Neural crest cell (in vitro differentiated cells): ENCODE results near the gene R3HDML. TPM values are rescaled to one million over a fixed set of nuclear protein-coding genes. Genes with fewer than 3 reads are reported as not detected.

Experiments
- DNase-seq: peaks from one replicate; pipeline ENCODE4 v3.0.0; 2021; ENCODE audit warnings: low read depth, mixed read lengths, low spot score
- H3K27ac Mint-ChIP-seq: one replicate; pipeline ENCODE4 v1.8.0; 2021; ENCODE audit warnings: mild to moderate bottlenecking, mixed read lengths; ENCODE audit not compliant: unreplicated experiment
- H3K27me3 Mint-ChIP-seq: 2 replicates; pipeline ENCODE4 v1.8.0; 2021; ENCODE audit warnings: low read depth, mild to moderate bottlenecking, mixed read lengths
- H3K36me3 Mint-ChIP-seq: 2 replicates; pipeline ENCODE4 v1.8.0; 2021; ENCODE audit warnings: low read depth, mild to moderate bottlenecking, mixed read lengths
- H3K4me1 Mint-ChIP-seq: 2 replicates; pipeline ENCODE4 v1.8.0; 2021; ENCODE audit warnings: mixed read lengths
- H3K4me3 Mint-ChIP-seq: one replicate; pipeline ENCODE4 v1.8.0; 2021; ENCODE audit warnings: mild to moderate bottlenecking, mixed read lengths
- H3K9me3 Mint-ChIP-seq: 2 replicates; pipeline ENCODE4 v1.8.0; 2021; ENCODE audit warnings: mixed read lengths
- total RNA-seq: library from RNA; stranded (reverse); gene quantifications from 2 replicates; pipeline ENCODE4 v1.2.1, GENCODE V29; 2021
- TF ChIP-seq, protein P1 (sequence below): fragments of 200-600 bp; sonication (generic); conservative IDR thresholded peaks from 2 replicates; pipeline ENCODE4 v1.5.0; 2021; ENCODE audit warnings: antibody characterized with exemption, mild to moderate bottlenecking

R3HDML gene
- total RNA-seq, 1 donor from 2014 or later, result not detected

GRCh38 chr20:44389871-44390270 lies 53.0 kb downstream of the R3HDML start:
- Mint-ChIP-seq H3K36me3 (no peaks in the 10 kb centered on the region), H3K9me3 (no peaks in the 10 kb centered on the region), H3K4me3 (no peak overlapping the region), H3K4me1 (peaks cover 9% of the 10 kb centered on the region), H3K27ac (no peak overlapping the region), H3K27me3 (peaks cover 22% of the 10 kb centered on the region)
- TF ChIP-seq, protein P1, sequence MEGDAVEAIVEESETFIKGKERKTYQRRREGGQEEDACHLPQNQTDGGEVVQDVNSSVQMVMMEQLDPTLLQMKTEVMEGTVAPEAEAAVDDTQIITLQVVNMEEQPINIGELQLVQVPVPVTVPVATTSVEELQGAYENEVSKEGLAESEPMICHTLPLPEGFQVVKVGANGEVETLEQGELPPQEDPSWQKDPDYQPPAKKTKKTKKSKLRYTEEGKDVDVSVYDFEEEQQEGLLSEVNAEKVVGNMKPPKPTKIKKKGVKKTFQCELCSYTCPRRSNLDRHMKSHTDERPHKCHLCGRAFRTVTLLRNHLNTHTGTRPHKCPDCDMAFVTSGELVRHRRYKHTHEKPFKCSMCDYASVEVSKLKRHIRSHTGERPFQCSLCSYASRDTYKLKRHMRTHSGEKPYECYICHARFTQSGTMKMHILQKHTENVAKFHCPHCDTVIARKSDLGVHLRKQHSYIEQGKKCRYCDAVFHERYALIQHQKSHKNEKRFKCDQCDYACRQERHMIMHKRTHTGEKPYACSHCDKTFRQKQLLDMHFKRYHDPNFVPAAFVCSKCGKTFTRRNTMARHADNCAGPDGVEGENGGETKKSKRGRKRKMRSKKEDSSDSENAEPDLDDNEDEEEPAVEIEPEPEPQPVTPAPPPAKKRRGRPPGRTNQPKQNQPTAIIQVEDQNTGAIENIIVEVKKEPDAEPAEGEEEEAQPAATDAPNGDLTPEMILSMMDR, result no peak
- DNase-seq, result no peak

- TF ChIP-seq, protein P1, result no peak
- DNase-seq, result no peak
- Mint-ChIP-seq H3K27me3 (peaks cover 22% of the 10 kb centered on the region), H3K27ac (no peak overlapping the region), H3K4me1 (peaks cover 9% of the 10 kb centered on the region), H3K36me3 (no peaks in the 10 kb centered on the region), H3K4me3 (no peak overlapping the region), H3K9me3 (no peaks in the 10 kb centered on the region)
These were observed 53.4 kb downstream of the R3HDML start for GRCh38 chr20:44390280-44390679.

GRCh38 chr20:44392088-44392775 lies 55.4 kb downstream of the R3HDML start:
- H3K9me3 Mint-ChIP-seq, result no peaks in the 10 kb centered on the region

GRCh38 chr20:44392776-44393607 lies 56.1 kb downstream of the R3HDML start:
- Mint-ChIP-seq H3K4me3 (no peak overlapping the region), H3K36me3 (no peaks in the 10 kb centered on the region), H3K27ac (no peak overlapping the region), H3K4me1 (peaks cover 4% of the 10 kb centered on the region), H3K27me3 (peaks cover 32% of the 10 kb centered on the region), H3K9me3 (no peaks in the 10 kb centered on the region)
- TF ChIP-seq, protein P1, result no peak
- no peak for DNase-seq

More at GRCh38 chr20:44392088-44392775, 55.4 kb downstream of the R3HDML start:
- no peaks in the 10 kb centered on the region for H3K36me3 Mint-ChIP-seq
- H3K4me3 Mint-ChIP-seq, result no peak overlapping the region
- TF ChIP-seq, protein P1, result no peak
- H3K27ac Mint-ChIP-seq, result no peak overlapping the region
- peaks cover 4% of the 10 kb centered on the region for H3K4me1 Mint-ChIP-seq
- H3K27me3 Mint-ChIP-seq, result peaks cover 26% of the 10 kb centered on the region
- DNase-seq, result no peak

DNA sequence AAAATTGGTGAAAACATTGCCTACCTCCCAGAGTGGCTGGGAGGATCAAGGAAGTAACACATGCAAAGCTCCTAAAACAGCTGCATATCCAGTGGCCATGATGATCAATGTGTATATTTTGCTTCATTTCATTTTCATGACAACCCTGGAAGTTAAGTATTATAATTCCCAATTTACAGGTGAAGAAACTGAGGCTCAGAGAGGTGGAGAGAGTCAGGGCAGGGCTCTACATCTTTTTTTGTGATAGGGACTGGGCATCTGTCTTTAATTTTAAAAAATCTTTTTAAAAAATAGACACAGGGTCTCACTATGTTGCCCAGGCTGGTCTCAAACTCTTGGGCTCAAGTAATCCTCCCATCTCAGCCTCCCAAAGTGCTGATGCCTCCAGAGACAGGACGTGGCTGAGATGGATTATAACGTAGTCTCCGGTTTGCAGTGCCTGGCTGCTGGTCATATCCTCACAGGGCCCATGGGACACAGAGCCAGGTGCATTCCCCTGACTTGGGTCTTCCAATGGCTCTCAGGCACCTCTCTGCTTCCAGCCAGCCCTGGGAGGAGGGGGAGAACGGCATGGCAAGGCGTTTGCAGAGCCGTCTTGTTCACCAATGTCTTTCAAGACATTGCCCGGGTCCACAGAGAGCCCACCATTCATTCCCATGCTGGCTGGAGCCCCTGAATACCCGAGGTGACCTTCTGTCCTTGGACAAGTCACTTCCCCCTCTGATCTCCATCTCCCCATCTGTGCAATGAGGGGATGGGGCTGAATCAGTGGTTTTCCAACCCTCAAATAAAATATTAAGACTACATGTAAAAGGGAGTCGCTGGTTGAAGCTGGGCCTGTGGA lies 57.0 kb downstream of the R3HDML start:
- Mint-ChIP-seq H3K4me3 (no peak overlapping the region), H3K9me3 (no peaks in the 10 kb centered on the region), H3K4me1 (no peaks in the 10 kb centered on the region), H3K27me3 (peaks cover 37% of the 10 kb centered on the region), H3K36me3 (no peaks in the 10 kb centered on the region), H3K27ac (no peak overlapping the region)
- TF ChIP-seq, protein P1, result no peak
- DNase-seq, result no peak
